MG63 (cell line): ENCODE measurements around the gene NAV2. TPM values are rescaled to one million over a fixed set of nuclear protein-coding genes. Genes with fewer than 3 reads are reported as not detected.

Experiments
- DNase-seq: peaks from one replicate; pipeline ENCODE4 v3.0.0-alpha.2; 2020
- H3K27me3 ChIP-seq: fragments of 250-450 bp; sonication (Bioruptor Pico); 2 replicates; pipeline ENCODE4 v1.5.1; 2020; ENCODE audit warnings: mild to moderate bottlenecking, moderate library complexity
- H3K36me3 ChIP-seq: fragments of 250-450 bp; sonication (Bioruptor Pico); 2 replicates; pipeline ENCODE4 v1.5.1; 2020; ENCODE audit warnings: mild to moderate bottlenecking, moderate library complexity
- H3K4me3 ChIP-seq: fragments of 250-450 bp; sonication (Bioruptor Pico); 2 replicates; pipeline ENCODE4 v1.5.1; 2020; ENCODE audit warnings: mild to moderate bottlenecking, moderate library complexity
- H3K9me3 ChIP-seq: fragments of 250-450 bp; sonication (Bioruptor Pico); 2 replicates; pipeline ENCODE4 v1.5.1; 2020; ENCODE audit warnings: mild to moderate bottlenecking, moderate library complexity
- total RNA-seq: library from RNA; depleted of rRNA; stranded (reverse); fragments of >200 nt; shearing (Covaris generic); gene quantifications from 2 replicates; pipeline ENCODE4 v1.2.3, GENCODE V29; 2014; ENCODE audit warnings: low replicate concordance

NAV2 gene
- total RNA-seq, 1 experiment from 2014 or later = 3.7 TPM

DNA sequence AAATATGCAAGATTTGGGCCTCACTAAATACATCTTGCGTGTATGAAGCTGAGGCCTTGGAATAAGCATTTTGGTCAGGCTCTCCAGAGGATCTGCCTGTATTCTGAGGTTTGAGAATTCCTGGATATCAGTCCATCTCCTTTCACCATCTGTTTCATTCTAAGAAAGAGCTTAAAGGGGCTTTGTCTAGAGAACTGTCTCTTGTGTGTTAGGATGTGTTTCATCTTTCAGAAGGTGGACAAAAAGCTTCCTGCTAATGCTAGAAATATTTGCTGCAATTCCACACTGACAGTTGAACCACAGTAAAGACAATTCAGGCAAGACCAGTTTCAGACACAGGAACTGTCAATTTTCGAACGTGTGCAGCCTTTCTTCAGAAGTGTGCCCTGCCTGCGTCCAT lies 262.2 kb downstream of the NAV2 start:
- H3K27me3 ChIP-seq = no peaks in the 10 kb centered on the region
- H3K4me3 ChIP-seq = no peak overlapping the region
- no peaks in the 10 kb centered on the region for H3K9me3 ChIP-seq
- peaks cover 49% of the 10 kb centered on the region for H3K36me3 ChIP-seq
- DNase-seq = no peak

DNA sequence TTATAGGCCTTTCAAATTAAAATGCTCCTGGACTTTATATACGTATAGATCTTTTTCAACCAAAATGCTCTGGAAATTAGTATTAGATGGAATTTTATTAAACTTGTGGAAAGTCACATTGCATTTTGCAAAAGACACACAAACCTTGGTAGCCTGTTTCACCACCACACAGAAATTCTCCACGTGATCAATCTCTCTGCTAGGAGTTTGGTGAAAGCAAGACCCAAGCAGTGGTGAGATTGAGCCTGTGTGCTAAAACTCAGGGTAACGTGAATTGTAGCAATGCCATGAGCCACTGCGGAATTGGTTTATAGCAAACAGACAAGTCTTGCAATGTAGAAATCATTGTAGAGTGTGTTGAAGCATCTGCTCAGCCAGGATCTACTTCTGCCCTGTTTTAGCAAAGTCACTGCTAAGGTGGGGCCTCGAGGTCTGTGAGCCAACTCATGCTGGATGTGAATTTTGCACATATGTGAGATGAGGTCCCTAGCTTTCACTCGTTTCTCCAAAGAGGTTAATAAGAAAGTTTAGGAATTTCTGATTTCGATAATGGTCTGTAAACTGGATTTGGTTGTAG lies 262.9 kb downstream of the NAV2 start:
- no peak for DNase-seq
- H3K36me3 ChIP-seq = peaks cover 47% of the 10 kb centered on the region

DNA sequence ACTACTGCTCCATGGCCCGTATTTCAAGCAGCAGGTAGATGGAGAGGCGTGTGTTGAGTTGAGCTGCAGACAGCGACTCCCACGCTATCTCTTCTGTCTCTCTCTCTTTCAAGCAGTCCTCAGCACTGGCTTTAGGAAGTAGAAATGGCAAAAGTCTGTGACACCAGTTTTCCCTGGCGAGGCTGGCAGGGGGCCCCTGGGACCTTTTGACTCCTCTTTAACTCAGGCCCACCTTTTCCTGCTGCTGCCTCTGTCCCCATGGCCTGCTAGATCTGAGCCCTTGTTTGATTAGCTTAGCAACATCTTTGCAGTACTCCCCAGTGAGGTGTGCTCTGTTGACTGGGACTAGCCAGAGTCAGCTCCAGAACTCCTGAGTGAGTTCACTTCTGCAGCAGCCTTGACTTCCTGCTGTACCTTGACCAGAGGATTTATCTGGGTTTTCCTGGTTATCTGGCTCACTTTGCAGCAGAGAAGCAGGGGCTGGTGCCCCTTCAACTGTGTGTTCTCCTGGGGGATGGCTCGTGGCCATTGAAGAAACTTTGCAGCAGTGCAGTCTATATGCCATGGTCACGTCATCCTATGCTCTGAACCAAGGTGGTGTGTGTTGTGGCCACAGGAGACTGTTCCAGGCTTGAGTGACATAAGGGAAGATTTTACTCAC lies 263.8 kb downstream of the NAV2 start:
- DNase-seq = no peak
- Histone ChIP-seq H3K9me3 (no peaks in the 10 kb centered on the region), H3K4me3 (no peak overlapping the region), H3K27me3 (no peaks in the 10 kb centered on the region), H3K36me3 (peaks cover 44% of the 10 kb centered on the region)

More for the DNA sequence above, 262.9 kb downstream of the NAV2 start:
- Histone ChIP-seq H3K9me3 (no peaks in the 10 kb centered on the region), H3K4me3 (no peak overlapping the region), H3K27me3 (no peaks in the 10 kb centered on the region)

DNA sequence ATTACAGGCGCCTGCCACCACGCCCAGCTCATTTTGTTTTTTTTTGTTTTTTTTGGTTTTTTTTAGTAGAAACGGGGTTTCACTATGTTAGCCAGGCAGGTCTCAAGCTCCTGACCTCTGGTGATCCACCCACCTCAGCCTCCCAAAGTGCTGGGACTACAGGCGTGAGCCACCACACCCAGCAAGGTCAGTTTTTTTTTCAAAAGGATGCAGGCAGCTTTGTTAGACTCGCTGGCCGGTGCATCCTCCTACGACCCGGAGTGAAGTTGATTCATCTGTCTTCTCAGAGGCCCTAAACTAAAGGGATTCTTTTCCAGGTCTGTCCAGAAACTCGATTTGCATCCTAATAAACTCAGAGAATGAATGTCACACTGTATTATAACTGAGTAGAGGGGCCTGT lies 265.3 kb downstream of the NAV2 start:
- Histone ChIP-seq H3K9me3 (no peaks in the 10 kb centered on the region), H3K4me3 (no peak overlapping the region), H3K36me3 (peaks cover 52% of the 10 kb centered on the region), H3K27me3 (no peaks in the 10 kb centered on the region)
- no peak for DNase-seq

DNA sequence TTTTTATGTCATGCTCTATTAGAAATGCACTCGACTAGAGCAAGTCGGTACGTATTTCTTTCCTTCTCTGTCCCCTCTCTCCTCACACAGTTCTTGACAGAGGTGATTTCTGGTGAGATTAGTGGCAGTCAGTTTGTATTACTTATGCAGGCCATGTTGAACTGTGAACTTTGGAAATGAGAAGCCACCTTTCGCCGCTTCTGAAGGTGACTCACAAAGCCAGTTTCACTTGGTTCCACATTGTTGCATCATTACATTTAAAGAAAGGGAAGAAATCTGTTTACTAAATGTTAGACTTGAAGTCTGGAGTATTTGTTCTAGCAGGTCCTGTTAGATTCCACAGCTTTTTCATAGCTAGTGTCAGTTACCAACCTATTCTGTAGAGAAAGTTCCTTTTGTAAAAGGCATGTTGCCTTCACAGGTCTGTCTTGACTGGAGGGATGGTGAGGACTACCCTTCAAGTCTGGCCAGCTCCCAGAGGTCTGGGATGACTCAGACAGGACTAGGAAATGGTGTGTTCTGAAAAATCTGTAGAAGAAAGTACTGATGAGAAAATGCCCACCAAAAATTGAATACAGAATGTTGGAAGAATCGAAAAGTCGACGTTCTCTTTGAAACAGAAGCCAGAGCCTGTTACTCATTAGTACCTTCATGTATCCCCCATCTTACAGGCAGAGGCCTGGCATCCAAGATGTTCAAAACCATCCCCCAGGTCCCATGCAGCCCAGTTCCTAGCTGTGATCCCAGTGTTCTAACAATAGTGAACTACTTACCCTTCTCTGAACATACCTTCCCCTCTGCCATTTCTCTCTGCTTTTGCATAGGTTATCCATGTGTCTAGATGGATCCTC lies 266.3 kb downstream of the NAV2 start:
- DNase-seq = peak; percentile 70
- Histone ChIP-seq H3K36me3 (peaks cover 50% of the 10 kb centered on the region), H3K4me3 (no peak overlapping the region)

DNA sequence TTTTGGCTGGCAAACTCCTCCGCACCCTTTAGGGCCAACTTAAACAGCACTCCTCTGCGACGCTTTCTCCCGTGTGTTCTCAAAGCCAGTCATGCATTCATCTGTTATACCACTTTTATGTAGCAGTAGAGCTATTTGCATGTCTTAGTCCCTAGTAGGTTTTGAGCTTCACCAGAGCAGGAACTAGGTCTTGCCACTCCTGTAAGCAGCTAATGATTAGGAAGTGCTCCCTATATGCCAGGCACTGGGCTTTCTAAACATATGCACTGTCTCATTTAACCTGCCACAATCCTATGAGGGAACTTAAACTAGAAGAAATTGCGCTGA lies 266.8 kb downstream of the NAV2 start:
- no peak overlapping the region for H3K4me3 ChIP-seq
- no peaks in the 10 kb centered on the region for H3K9me3 ChIP-seq
- no peaks in the 10 kb centered on the region for H3K27me3 ChIP-seq
- peaks cover 54% of the 10 kb centered on the region for H3K36me3 ChIP-seq
- no peak for DNase-seq

More for the DNA sequence above, 266.3 kb downstream of the NAV2 start:
- no peaks in the 10 kb centered on the region for H3K9me3 ChIP-seq
- H3K27me3 ChIP-seq = no peaks in the 10 kb centered on the region

DNA sequence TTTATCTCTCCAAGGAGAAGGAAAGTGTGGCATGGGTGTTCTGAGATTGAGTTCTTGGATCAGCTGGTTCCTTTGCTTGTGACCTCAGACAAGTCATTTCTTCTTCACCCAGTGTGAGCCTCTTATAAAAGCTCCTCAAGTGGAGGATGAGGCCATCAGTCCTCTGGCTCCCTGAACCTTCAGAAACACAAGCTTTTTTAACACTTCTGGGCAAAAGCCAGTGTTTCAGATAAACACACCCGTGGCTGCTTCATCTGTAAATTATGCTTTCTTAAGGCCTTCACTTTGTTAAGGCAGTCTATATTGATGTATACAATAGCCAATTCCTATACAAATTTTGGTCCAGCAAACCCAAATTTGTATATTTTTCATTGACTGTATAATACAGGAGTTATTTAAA lies 267.8 kb downstream of the NAV2 start:
- no peak overlapping the region for H3K4me3 ChIP-seq
- H3K9me3 ChIP-seq = no peaks in the 10 kb centered on the region
- peaks cover 56% of the 10 kb centered on the region for H3K36me3 ChIP-seq
- H3K27me3 ChIP-seq = no peaks in the 10 kb centered on the region
- DNase-seq = no peak

DNA sequence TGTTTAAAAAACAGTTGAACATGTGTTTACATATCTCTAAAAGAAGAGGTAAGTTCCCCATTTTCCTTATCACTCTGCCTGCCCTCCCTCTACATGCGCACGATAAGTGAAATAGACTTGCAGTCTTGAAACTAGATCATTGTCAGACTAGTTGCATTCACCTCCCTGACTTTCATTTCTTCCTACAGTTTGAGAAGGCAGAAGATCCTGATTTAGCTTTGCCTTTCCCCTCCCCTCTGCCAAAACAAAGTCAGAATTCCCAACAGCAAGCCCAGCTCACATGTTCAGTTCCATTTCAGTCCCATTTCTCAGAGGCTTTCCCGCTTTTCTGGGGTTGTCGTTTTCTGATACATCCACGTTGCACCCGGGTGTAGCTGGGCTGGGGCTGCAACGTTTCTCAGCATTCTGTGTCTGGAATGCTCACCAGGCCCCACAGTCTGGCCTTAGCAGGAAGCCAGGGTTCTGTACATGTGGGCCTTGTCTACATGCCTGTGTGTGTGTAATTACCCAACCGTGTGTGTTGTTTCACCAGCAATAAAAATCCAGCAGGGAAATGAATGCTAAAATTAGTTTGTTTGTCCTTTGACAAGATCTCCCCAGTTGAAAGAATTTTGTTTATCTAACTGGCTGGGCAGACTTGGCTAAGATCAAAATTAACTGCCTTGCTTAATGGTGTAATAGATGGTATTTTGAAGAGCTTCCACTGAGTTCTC lies 268.5 kb downstream of the NAV2 start:
- Histone ChIP-seq H3K4me3 (no peak overlapping the region), H3K9me3 (no peaks in the 10 kb centered on the region), H3K36me3 (peaks cover 58% of the 10 kb centered on the region), H3K27me3 (no peaks in the 10 kb centered on the region)
- DNase-seq = peak; percentile 17

DNA sequence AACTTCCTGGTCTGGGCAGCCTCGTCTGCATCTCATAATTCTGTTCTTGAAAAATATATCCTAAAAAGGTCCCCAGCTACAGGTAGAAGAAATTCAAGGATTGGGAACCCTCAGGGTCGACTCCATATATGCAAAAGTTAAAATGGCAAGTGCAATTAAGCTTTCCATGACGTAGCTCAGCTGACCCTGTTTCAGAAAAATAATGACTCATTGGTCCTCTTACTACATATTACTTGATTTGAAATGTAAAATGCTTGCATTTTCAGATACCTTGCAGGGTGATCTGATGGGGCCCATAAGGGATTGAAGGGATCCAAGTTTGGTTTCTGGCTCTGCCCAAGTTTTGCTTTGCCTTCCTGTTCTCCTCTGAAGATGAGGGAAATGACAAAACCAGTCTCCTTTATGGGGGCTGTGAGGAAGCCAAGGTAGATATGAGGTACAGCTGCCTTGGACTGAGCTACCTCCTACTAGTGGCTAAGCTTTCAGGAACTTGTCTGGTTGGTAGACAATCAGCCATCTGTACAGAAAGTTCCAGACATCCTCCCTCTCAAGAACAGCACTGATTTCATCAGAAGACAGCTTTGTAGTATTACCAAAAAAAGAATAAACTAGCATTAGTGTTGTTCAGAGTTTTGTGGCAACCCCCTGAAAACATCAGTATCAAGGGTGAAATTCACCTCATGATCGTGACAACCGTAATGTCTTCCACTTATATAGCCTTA lies 270.3 kb downstream of the NAV2 start:
- no peak for DNase-seq
- H3K9me3 ChIP-seq = no peaks in the 10 kb centered on the region
- H3K4me3 ChIP-seq = no peak overlapping the region
- peaks cover 65% of the 10 kb centered on the region for H3K36me3 ChIP-seq
- H3K27me3 ChIP-seq = no peaks in the 10 kb centered on the region

DNA sequence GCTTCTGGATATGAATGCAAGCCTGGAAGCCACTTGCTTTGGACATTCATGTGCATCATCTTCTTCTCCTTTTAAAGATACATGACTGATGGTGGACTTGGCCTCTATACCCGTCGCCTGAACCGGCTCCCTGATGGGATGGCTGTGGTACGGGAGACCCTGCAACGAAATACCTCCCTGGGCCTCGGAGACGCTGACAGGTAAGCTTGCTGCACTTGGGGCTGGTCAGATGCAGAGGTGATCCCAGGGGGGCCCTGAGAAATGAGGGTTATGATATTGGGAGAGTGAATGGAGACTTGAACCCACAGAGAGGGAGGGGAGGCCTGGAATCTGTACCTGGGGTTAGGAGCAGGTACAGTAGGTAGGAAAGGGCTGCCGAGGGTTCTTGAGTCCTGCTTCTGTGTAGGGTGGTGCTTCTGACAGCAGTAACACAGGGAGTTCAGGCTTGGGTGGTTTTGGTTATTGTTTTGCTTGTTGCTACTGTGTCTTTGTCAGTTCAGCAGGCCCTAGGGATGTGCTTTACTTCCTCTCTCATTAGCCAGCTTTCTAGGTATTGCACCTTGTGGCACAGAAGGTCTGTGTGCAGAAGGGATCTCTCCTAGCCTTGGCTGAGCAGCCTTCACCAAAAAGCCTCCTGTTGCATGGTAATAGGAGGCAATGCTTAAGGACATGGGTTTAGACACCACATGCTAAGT lies 271.6 kb downstream of the NAV2 start:
- H3K36me3 ChIP-seq = peaks cover 68% of the 10 kb centered on the region
- H3K4me3 ChIP-seq = no peak overlapping the region
- no peaks in the 10 kb centered on the region for H3K9me3 ChIP-seq
- no peak for DNase-seq
- no peaks in the 10 kb centered on the region for H3K27me3 ChIP-seq

DNA sequence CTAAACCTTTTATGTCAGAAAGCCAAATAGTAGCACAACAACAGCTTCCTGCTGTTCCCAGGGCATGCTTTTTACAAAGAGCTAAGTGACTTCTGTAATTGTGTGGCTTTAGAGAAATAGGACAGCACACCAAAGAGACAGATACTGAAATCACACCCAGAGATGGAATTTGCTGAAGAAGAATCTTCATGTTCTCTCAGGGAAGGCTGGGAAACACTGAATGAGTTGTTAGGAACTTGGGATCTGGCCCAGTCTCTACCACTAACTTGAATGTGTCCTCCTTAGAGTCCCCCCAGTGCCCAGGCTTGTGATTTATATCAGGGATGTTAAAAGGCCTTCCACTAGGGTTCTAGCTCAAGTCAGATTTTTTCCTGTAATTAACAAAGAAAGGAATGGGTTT lies 272.5 kb downstream of the NAV2 start:
- Histone ChIP-seq H3K27me3 (no peaks in the 10 kb centered on the region), H3K4me3 (no peak overlapping the region), H3K9me3 (no peaks in the 10 kb centered on the region), H3K36me3 (peaks cover 68% of the 10 kb centered on the region)
- no peak for DNase-seq

DNA sequence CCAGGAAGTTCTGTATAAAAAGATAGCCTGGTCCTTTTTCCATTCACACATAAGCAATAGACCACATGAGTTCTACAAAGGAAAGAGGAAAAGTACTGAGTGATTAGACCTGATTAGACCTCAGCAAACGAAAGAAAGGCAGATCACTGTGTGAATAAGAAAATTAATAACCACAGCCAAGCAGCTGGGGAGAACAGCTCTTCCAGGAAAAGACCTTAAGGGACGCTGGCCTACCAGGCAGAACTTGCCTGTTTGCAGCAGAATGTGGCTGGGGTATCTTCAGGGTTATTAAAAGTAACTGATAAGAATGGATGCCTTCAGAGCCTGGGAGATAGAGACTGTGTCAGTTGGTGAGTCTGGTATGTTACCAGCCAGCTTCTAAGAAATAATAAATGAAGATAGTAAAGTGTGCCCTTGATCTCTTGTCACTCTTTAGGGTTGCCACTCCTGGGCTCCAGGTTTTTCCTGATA lies 274.7 kb downstream of the NAV2 start:
- peaks cover 80% of the 10 kb centered on the region for H3K36me3 ChIP-seq
- no peaks in the 10 kb centered on the region for H3K27me3 ChIP-seq
- no peak for DNase-seq
- H3K9me3 ChIP-seq = no peaks in the 10 kb centered on the region
- no peak overlapping the region for H3K4me3 ChIP-seq

DNA sequence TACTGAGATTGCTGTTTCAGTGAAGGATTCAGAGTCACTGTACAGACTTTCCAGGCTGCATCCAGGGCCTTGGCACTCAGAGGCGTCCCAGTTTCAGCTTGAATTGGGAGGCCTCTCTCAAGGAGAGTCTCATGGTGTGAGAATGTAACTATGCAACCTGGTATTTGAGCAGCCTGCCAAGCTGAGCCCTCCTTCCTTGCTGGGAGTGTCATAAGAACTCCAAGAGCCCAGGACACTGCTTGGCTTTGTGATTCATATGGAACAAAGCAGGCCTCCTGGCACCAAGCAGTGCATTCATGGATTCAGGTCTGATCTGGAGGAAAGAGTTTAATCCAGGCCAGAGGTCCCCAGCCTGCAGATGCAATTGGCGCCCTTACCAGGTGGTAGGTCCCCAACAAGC lies 276.0 kb downstream of the NAV2 start:
- DNase-seq = peak; percentile 83
- Histone ChIP-seq H3K9me3 (no peaks in the 10 kb centered on the region), H3K4me3 (no peak overlapping the region), H3K27me3 (no peaks in the 10 kb centered on the region), H3K36me3 (peaks cover 78% of the 10 kb centered on the region)

DNA sequence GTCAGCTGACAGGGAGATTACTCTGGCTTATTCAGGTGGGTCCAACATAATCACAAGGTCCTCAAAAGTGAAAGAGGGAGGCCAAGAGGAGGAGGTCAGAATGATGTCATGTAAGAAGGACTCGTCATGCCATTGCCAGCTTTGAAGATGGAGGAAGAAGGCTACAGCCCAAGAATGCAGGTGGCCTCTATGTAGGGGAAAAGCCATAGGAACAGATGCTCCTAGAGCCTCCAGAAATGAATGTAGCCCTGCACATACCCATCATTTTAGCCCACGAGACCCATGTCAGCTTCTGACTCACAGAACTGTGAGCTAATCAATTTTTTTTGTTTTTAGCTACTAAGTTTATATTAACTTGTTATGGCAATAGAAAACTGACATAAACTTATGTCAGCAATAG lies 276.6 kb downstream of the NAV2 start:
- no peak for DNase-seq
- Histone ChIP-seq H3K4me3 (no peak overlapping the region), H3K36me3 (peaks cover 81% of the 10 kb centered on the region), H3K27me3 (no peaks in the 10 kb centered on the region), H3K9me3 (no peaks in the 10 kb centered on the region)

DNA sequence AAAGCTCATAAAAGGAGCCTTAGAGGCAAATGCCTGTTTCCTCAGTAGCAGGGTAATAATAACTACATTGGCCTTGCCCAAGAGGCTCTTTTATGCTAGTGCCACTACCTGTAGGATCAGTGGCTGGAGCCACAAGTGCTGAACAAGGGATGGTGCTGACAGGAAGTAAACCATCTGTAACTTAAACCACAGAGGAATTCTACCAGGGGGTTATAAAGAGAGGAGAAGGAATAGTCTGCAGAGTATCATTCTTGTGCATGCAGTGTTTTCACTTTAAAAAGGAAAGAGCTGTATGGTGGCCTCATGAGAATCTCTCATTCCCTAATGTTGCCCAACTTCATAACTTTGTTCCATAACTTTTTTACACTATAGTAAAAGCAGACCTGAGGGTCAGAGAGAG lies 279.5 kb downstream of the NAV2 start:
- Histone ChIP-seq H3K4me3 (no peak overlapping the region), H3K27me3 (no peaks in the 10 kb centered on the region), H3K9me3 (no peaks in the 10 kb centered on the region), H3K36me3 (peaks cover 73% of the 10 kb centered on the region)
- no peak for DNase-seq

DNA sequence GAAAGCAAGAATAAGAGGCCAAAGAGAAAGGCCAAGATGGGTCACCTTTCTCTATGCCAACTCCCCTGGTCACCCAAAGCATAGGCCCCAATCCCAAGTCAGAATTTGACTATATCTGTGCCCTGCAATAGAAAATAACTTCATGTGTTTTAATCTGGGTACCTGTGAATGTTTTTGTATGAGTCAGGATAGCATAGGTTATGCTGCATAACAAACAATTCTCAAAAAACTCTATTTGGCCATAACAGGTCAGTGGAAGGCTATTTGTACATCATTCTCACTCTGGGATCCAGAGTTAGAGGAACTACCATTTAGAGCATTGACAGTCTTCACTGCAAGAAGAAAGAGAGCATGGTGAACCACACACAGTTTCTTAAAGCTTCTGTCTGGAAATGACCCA lies 280.4 kb downstream of the NAV2 start:
- H3K36me3 ChIP-seq = peaks cover 71% of the 10 kb centered on the region
- no peaks in the 10 kb centered on the region for H3K9me3 ChIP-seq
- DNase-seq = no peak
- H3K27me3 ChIP-seq = no peaks in the 10 kb centered on the region
- no peak overlapping the region for H3K4me3 ChIP-seq
